Measurements from ENCODE around the gene PLEKHO2. TPM values are rescaled to one million over a fixed set of nuclear protein-coding genes. Genes with fewer than 3 reads are reported as not detected.

Gene PLEKHO2
- total RNA-seq, 4 donors from 2014 or later, result 53.0 to 86.6 (median 58.4) TPM

- DNase-seq (ENCODE audit: low spot score) (no peak), ATAC-seq (ENCODE audit: low FRiP score) (no peak)
- no peak for TF ChIP-seq CTCF (IDR thresholded peaks at IDR 0.05)
Measured at GRCh38 chr15:64857421-64857820, 15.7 kb downstream of the PLEKHO2 start.

GRCh38 chr15:64858021-64858575 lies 16.4 kb downstream of the PLEKHO2 start:
- ATAC-seq (ENCODE audit: low FRiP score), result no peak
- no peak for DNase-seq (ENCODE audit: low spot score)
- TF ChIP-seq CTCF (IDR thresholded peaks at IDR 0.05), result no peak

GRCh38 chr15:64859226-64859625 lies 17.5 kb downstream of the PLEKHO2 start:
- no peak for DNase-seq (ENCODE audit: low spot score)
- ATAC-seq (ENCODE audit: low FRiP score), result no peak

GRCh38 chr15:64861331-64861730 lies 19.6 kb downstream of the PLEKHO2 start:
- ATAC-seq (ENCODE audit: low FRiP score) (no peak), DNase-seq (ENCODE audit: low spot score) (no peak)
- no peak for TF ChIP-seq CTCF (IDR thresholded peaks at IDR 0.05)

More at GRCh38 chr15:64859226-64859625, 17.5 kb downstream of the PLEKHO2 start:
- no peak for TF ChIP-seq CTCF (IDR thresholded peaks at IDR 0.05)

GRCh38 chr15:64861960-64862359 lies 20.2 kb downstream of the PLEKHO2 start:
- ATAC-seq (ENCODE audit: low FRiP score), result no peak
- DNase-seq (ENCODE audit: low spot score), result no peak
- no peak for TF ChIP-seq CTCF (IDR thresholded peaks at IDR 0.05)

- ATAC-seq (ENCODE audit: low FRiP score) (no peak), DNase-seq (ENCODE audit: low spot score) (no peak)
- TF ChIP-seq CTCF (IDR thresholded peaks at IDR 0.05), result no peak
Measured at GRCh38 chr15:64862408-64862807, 20.7 kb downstream of the PLEKHO2 start.

GRCh38 chr15:64864068-64864467 lies 22.4 kb downstream of the PLEKHO2 start:
- DNase-seq (ENCODE audit: low spot score) (no peak), ATAC-seq (ENCODE audit: low FRiP score) (no peak)
- TF ChIP-seq CTCF (IDR thresholded peaks at IDR 0.05), result no peak
